Ectodermal cell (in vitro differentiated cells): ENCODE data around the gene C19orf33. TPM values are rescaled to one million over a fixed set of nuclear protein-coding genes. Genes with fewer than 3 reads are reported as not detected.
A peak's percentile ranks its signal among the peaks of the same experiment; 100 is the strongest.
"Not testable (repeated sequence)": the region's sequence is repeated elsewhere in the genome, so short reads cannot be mapped to it uniquely, and the experiment has no call there.

Experiments
- H3K27ac ChIP-seq: 2 replicates; pipeline ENCODE4 v1.7.0; 2013; ENCODE audit warnings: mild to moderate bottlenecking, low read depth, low read length; ENCODE audit not compliant: insufficient read depth, poor library complexity, severe bottlenecking
- H3K27me3 ChIP-seq: 2 replicates; pipeline ENCODE4 v1.7.0; 2013; ENCODE audit warnings: mild to moderate bottlenecking, low read length; ENCODE audit not compliant: insufficient read depth, control insufficient read depth, poor library complexity, severe bottlenecking
- H3K36me3 ChIP-seq: one replicate; pipeline ENCODE4 v1.7.0; 2013; ENCODE audit warnings: low read length; ENCODE audit not compliant: control insufficient read depth, insufficient read depth
- H3K4me1 ChIP-seq: one replicate; pipeline ENCODE4 v1.7.0; 2013; ENCODE audit warnings: low read length; ENCODE audit not compliant: control insufficient read depth, insufficient read depth
- H3K4me3 ChIP-seq: 2 replicates; pipeline ENCODE4 v1.7.0; 2013; ENCODE audit warnings: low read depth, low read length, control low read depth; ENCODE audit not compliant: insufficient read depth
- H3K9me3 ChIP-seq: 2 replicates; pipeline ENCODE4 v1.7.0; 2013; ENCODE audit warnings: mild to moderate bottlenecking, low read length, moderate library complexity; ENCODE audit not compliant: control insufficient read depth
- WGBS, 2 experiments: methylation state at CpG; one replicate each; pipeline ENCODE4 v1.1.7; 2013; ENCODE audit warnings: missing lambda C conversion rate in 2 of 2; 5-methylcytosine and 5-hydroxymethylcytosine counted together
- polyA plus RNA-seq, 4 experiments: library from polyadenylated mRNA; stranded (reverse); fragments of 50-300 nt; gene quantifications; one replicate each; pipeline ENCODE4 v1.2.3, GENCODE V29; 2013

The C19orf33 gene
- not detected for polyA plus RNA-seq (2013, experiment 1 of 4)
- polyA plus RNA-seq (2013, experiment 2 of 4): not detected
- not detected for polyA plus RNA-seq (2013, experiment 3 of 4)
- not detected for polyA plus RNA-seq (2013, experiment 4 of 4)

DNA sequence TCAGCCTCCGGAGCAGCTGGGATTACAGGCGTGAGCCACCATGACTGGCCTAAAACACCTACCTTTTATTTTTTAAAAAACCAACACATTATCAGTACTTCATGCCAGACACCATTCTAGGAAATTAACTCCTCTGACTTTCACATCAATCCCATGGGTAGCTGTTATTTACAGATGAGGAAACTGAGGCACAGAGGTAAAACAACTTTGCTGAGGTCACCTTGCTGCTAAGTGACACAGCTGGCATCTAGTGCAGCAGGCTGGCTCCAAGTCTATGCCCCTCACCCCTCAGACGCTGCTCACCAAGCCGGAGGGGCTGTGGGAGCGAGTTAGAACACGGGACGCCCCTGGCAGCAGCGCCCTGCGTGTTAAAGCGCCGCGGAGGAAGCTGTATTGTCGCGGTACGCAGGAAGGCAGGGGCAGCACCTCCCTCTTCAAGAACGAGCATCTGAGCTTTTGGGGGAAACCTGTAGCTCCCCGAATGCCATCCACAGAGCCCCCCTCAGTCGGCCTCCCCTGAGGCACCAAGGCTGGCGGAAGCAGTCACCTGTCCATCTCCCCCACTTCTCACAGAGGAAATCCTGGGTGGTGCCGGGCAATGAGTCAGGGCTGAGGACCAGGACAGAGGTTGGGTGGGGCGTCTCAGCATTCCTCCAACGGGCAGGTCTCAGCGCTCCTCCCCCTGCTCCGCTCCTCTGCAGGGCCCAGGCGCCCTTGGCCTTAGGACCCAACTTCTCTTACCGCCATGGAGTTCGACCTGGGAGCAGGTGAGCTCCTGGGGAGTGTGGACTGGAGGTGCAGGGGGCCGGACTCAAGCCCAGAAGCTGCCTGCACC lies at the start of gene C19orf33:
Gene C19orf33 (plus strand): TSS at position 735 of the 835 bp plus-strand sequence. CDS start 11 bp downstream, at position 746.
- Histone ChIP-seq H3K4me3 (no peak within 1 kb of the TSS), H3K4me1 (peaks cover 9% of the 10 kb centered on the region), H3K27ac (no peak within 1 kb of the TSS), H3K9me3 (no peaks in the 10 kb centered on the region), H3K27me3 (no peaks in the 10 kb centered on the region), H3K36me3 (peaks cover 14% of the 10 kb centered on the region)
- 87% methylated on average over 28 of the region's 28 CpGs for WGBS, 2 experiments

DNA sequence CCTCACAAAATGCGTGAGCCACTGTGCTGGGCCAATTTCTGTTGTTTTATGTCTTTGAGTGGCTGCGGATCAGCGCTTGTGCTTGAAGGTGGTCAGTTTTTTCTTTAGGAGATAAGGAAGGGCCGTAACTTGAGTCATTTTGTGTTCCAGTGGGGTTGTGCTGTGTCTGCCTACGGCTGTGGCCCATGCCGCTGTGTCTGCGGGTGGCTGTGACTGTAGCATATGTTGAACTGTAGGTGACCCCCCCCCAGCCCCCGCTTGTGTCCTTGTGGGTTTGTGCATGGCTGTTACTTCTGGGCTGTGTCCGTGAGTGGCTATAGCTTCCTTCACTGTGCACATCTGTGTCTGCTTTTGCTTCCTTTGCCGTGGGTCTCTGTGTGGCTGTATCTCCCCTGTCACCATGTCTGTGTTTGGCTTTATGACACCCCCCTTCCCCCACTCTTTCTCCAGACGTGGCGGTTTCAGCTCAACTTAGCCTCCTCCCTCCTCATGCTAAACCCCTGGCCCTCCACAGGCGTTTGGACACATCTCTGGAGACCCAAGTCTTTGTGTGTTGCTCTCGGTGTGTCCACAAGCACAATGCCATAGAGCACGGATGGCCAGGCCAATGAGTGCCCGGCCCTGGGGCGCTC lies 48.6 kb upstream of the C19orf33 start:
- H3K27me3 ChIP-seq: peaks cover 24% of the 10 kb centered on the region
- no peaks in the 10 kb centered on the region for H3K9me3 ChIP-seq
- WGBS, 2 experiments: 68 to 72% methylated on average over 17 of the region's 17 CpGs
- H3K4me3 ChIP-seq: peak overlapping the region; percentile 36
- no peaks in the 10 kb centered on the region for H3K36me3 ChIP-seq
- no peak overlapping the region for H3K27ac ChIP-seq
- peaks cover 27% of the 10 kb centered on the region for H3K4me1 ChIP-seq

DNA sequence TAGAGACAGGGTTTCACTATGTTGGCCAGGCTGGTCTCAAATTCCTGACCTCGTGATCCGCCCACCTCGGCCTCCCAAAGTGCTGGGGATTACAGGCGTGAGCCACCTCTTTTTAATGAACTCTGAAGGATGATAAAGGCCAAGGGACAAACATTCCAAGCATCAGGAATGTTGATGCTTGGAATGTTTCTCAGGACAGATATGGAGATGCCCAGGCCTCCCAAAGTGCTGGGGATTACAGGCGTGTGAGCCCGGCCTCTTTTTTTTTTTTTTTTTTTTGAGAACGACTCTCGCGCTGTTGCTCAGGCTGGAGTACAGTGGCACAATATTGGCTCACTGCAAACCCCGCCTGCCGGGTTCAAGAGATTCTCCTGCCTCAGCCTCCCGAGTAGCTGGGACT lies 42.1 kb upstream of the C19orf33 start:
- H3K27me3 ChIP-seq, H3K27ac ChIP-seq, H3K36me3 ChIP-seq, H3K4me1 ChIP-seq, H3K9me3 ChIP-seq, H3K4me3 ChIP-seq: not testable (repeated sequence)
- WGBS, 2 experiments: 92 to 93% methylated on average over 12 of the region's 12 CpGs

DNA sequence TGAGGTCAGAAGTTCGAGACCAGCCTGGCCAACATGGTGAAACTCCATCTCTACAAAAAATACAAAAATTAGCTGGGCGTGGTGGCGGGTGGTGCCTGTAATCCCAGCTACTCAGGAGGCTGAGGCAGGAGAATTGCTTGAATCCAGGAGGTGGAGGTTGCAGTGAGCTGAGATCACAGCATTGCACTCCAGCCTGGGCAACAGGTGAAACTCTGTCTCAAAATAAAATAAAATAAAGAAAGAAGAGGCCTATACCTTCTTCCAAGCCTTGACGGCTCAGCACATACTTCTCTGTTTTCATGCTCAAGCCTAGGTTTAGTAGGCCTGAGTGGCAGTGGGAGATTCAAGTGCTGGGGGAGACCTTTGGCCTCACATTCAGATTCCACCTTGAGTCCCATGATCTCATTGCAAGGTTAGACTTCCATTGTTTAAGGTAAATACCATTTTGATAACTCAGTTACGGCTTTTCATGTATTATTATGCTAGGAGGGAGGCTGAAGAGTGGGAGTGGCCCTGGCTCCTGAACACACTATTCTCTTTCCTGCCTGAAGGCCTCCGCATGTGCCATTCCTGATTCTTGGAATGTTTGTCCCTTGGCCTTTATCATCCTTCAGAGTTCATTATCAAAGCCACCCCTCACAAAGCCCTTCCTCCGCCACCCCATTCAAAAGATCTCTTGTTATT lies 41.3 kb upstream of the C19orf33 start:
- no peak overlapping the region for H3K4me3 ChIP-seq
- H3K4me1 ChIP-seq: peaks cover 10% of the 10 kb centered on the region
- no peak overlapping the region for H3K27ac ChIP-seq
- no peaks in the 10 kb centered on the region for H3K27me3 ChIP-seq
- H3K36me3 ChIP-seq: no peaks in the 10 kb centered on the region
- WGBS, 2 experiments: 94% methylated on average over 7 of the region's 7 CpGs
- no peaks in the 10 kb centered on the region for H3K9me3 ChIP-seq

DNA sequence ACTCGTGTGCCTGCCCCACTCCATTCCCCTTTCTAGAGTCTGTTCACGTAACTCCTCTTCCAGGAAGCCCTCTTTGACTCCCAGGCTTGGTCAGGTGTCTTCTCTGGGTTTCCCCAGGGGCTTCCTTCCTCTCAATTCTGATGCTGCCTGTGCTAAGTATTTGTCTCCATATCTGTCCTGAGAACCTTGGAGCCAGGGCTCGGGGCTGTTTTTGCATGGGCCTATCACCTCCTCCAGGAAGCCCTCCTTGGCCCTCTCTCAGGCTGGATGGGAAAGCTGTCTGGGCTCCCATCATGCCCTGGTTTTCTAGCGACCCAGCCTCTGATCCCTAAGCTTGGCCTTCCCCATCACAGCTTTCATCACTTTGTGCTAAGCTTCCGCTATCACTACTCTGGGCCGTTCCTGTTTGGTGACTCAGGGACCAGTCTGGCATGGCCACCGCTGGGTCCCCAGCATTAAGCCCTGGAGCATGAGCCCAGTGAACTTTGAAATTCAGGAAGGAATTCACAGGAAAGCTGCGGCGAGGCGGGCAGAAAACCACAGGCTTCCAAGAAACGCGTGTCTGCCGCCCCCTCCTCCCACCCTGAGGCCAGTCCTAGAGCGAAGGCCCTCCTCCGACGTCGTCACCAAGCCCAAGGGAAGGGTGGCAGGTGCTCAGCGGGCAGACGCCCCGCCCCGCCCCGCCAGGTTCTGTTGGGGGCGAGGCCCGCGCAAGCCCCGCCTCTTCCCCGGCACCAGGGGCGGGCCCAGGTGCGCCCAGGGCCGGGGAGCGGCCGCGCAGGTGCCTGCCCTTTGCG lies 40.2 kb upstream of the C19orf33 start:
- Histone ChIP-seq H3K4me1 (peaks cover 18% of the 10 kb centered on the region), H3K27me3 (no peaks in the 10 kb centered on the region), H3K4me3 (peak overlapping the region; percentile 78), H3K9me3 (no peaks in the 10 kb centered on the region), H3K27ac (peak overlapping the region; percentile 60), H3K36me3 (no peaks in the 10 kb centered on the region)
- 11 to 12% methylated on average over 34 of the region's 34 CpGs for WGBS, 2 experiments

DNA sequence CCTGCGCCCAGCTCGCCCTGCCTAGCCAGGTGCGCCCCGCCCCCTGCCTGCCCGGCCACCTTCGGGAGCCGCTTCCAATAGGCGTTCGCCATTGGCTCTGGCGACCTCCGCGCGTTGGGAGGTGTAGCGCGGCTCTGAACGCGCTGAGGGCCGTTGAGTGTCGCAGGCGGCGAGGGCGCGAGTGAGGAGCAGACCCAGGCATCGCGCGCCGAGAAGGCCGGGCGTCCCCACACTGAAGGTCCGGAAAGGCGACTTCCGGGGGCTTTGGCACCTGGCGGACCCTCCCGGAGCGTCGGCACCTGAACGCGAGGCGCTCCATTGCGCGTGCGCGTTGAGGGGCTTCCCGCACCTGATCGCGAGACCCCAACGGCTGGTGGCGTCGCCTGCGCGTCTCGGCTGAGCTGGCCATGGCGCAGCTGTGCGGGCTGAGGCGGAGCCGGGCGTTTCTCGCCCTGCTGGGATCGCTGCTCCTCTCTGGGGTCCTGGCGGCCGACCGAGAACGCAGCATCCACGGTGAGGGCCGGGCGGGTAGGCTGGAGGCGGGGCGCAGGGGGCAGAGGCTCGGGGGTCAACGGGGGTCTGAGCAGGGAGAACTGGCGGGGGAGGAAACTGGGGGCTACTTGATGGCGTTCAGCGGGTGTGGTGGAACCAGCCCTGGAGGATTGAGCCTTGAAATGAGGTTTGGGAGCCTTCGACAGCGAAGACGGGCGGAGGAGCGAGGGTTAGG lies 39.4 kb upstream of the C19orf33 start, which contains the start of gene SPINT2:
Gene SPINT2 (plus strand): TSS at position 88 of the 727 bp plus-strand sequence. CDS start 320 bp downstream, at position 408.
- 1% methylated on average over 78 of the region's 78 CpGs for WGBS, 2 experiments
- H3K27ac ChIP-seq: peak within 1 kb of the TSS; percentile 60
- H3K4me1 ChIP-seq: peaks cover 18% of the 10 kb centered on the region
- H3K4me3 ChIP-seq: peak within 1 kb of the TSS; percentile 78
- no peaks in the 10 kb centered on the region for H3K27me3 ChIP-seq
- H3K36me3 ChIP-seq: no peaks in the 10 kb centered on the region
- no peaks in the 10 kb centered on the region for H3K9me3 ChIP-seq

DNA sequence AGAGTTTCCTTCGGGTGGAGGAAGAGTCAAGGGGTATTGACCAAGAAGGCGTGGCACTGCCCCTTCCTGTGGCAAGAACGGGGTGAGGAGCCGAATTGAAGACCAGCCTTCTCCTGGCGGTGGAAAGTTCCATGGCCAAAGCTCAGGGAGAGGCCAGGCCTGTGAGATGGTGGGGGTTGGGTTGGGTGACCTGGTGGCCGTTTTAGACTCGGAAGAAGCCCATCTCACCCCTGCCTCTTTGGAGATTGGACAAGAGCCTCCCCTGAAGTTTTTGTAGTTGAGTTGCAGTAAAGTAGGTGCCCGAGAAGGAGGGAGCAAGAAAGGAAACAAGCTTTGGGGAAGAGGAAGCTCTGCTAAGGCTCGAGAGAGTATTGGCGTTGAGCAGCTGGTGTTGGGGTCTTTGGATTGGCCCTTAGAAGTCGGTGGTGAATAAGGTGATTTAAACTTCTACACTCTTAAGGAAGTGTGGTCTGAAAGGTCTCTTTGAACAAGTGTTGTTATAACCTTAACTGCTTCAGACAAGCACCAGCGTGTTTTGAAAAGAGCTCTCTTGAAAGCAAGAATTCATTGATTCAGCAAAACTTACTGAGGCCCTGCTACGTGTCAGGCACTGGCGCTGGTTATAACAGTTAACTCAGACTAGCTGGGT lies 38.7 kb upstream of the C19orf33 start:
- Histone ChIP-seq H3K4me3 (peak overlapping the region; percentile 78), H3K36me3 (no peaks in the 10 kb centered on the region), H3K27me3 (no peaks in the 10 kb centered on the region), H3K27ac (no peak overlapping the region), H3K9me3 (no peaks in the 10 kb centered on the region), H3K4me1 (peaks cover 18% of the 10 kb centered on the region)
- 33 to 34% methylated on average over 14 of the region's 14 CpGs for WGBS, 2 experiments

DNA sequence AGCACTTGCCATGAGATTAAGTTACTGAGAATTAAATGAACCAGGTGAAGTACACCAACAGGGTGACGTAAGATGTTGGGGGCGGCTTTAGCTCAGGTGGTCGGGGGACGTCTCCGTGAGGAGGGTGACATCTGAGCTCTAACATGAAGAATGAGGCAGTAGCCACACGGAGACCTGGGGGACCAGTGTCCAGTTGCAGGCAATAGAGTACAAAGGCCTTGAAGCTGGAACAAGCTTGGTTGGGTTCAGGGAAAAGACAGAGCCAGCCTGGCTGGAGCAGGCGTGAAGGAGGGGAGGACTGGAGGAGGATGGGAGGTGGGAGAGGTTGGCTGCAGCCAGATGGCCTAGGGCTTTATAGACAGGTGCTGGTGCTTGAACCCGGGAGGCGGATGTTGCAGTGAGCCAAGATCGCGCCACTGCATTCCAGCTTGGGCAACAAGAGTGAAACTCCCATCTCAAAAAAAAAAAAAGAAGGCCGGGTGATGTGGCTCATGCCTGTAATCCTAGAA lies 38.1 kb upstream of the C19orf33 start:
- no peak overlapping the region for H3K4me3 ChIP-seq
- H3K27ac ChIP-seq: no peak overlapping the region
- H3K36me3 ChIP-seq: no peaks in the 10 kb centered on the region
- no peaks in the 10 kb centered on the region for H3K9me3 ChIP-seq
- H3K4me1 ChIP-seq: peaks cover 22% of the 10 kb centered on the region
- no peaks in the 10 kb centered on the region for H3K27me3 ChIP-seq
- 90% methylated on average over 12 of the region's 12 CpGs for WGBS, 2 experiments
